Progenitor cell of endocrine pancreas (in vitro differentiated cells): ENCODE measurements around the gene RTP5. TPM values are rescaled to one million over a fixed set of nuclear protein-coding genes. Genes with fewer than 3 reads are reported as not detected.

Experiments
- DNase-seq: peaks from one replicate; pipeline ENCODE4 v3.0.0; 2021; ENCODE audit warnings: low spot score; ENCODE audit not compliant: unreplicated experiment
- H3K27ac Mint-ChIP-seq: 2 replicates; pipeline ENCODE4 v1.8.0; 2021; ENCODE audit warnings: mild to moderate bottlenecking, moderate library complexity, mixed read lengths
- H3K27me3 Mint-ChIP-seq: 2 replicates; pipeline ENCODE4 v1.8.0; 2021; ENCODE audit warnings: mixed read lengths
- H3K36me3 Mint-ChIP-seq: 2 replicates; pipeline ENCODE4 v1.8.0; 2022; ENCODE audit warnings: mixed read lengths; ENCODE audit not compliant: insufficient read depth
- H3K4me1 Mint-ChIP-seq: 2 replicates; pipeline ENCODE4 v1.8.0; 2021; ENCODE audit warnings: low read depth, mixed read lengths
- H3K4me3 Mint-ChIP-seq: 2 replicates; pipeline ENCODE4 v1.8.0; 2021; ENCODE audit warnings: low read depth, mild to moderate bottlenecking, moderate library complexity, mixed read lengths
- H3K9me3 Mint-ChIP-seq: 2 replicates; pipeline ENCODE4 v1.8.0; 2021; ENCODE audit warnings: low read depth, mixed read lengths
- CTCF ChIP-seq: fragments of 200-600 bp; sonication (generic); IDR thresholded peaks from one replicate; pipeline ENCODE4 v1.5.0; 2021; ENCODE audit warnings: antibody characterized with exemption, mild to moderate bottlenecking; ENCODE audit not compliant: unreplicated experiment
- total RNA-seq: library from RNA; stranded (reverse); gene quantifications from 2 replicates; pipeline ENCODE4 v1.2.1, GENCODE V29; 2021

RTP5 gene
- total RNA-seq, 1 donor from 2014 or later, result not detected

DNA sequence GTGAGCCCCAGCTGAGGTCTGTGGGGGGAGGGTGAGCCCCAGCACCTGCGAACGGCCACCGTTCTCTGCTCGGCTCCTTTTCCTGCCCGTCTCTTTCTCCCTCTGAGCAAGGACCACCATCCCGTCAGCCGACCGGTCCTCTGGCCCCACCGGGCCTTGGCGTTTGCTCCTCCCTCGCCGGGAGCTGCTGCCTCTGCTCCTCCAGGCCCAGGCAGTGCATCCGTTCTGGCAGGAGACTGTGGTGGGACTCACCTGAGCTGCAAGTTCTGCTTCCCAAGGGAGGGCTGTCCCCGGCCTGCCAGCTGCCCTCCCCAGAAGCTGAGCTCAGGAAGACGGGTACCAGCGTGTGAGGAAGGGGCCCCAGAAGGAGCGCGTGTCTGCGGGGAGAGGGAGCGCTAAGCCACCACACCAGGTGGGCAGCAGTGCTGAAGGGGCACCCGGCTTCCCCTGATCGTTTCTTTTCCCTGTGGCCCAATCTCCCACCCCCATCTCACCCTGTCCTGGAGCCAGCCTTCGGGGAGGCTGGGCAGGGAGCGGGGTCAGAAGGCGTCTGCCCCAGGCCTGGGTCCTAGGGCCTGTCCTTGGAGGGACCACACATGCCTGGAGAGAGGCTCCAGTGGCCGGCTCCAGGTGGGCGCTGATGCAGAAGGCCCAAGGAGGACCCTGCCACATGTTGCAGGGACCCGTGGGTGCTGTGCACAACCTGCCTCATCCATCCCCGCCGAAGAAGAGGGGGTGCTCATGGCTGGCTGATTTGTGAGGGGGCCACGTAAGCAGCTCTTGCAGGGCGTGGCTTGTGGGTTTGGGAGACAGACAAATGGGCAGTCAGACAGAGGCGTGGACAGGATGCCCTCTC is 2.5 kb upstream of the RTP5 start:
- Mint-ChIP-seq H3K4me1 (no peaks in the 10 kb centered on the region), H3K9me3 (peaks cover 3% of the 10 kb centered on the region), H3K36me3 (no peaks in the 10 kb centered on the region), H3K4me3 (no peak overlapping the region), H3K27me3 (peaks cover 30% of the 10 kb centered on the region), H3K27ac (no peak overlapping the region)
- no peak for TF ChIP-seq CTCF
- no peak for DNase-seq

DNA sequence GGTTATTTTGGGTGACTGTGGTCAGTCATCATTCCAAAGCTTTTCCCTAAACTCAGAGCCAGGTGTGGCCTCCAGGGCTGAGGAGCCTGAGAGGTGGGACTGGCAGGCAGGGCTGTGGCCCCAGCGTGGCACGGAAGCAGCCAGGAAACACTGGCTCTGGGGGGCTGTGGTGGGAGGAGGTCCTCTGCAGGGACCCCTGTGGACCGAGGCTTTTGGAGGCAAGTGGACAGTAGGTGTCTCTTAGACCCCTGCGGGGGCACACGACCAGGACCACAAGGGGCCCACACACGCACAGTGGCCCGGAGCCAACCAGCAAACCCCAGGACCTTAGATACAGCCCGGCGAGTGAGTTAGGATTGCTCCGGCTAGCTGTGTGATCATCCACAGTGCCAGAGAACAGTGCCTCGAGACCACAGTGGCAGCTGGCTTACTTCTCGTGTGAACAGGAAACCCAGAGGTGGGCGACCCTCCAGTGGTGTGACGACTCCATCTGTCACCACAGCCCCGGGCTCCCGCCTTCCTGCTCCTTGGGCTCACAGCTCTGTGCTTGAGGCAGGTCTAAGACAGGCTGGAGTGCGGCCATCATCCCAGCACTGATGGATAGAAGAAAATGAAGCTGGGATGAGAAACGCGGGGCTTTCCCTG is 1.6 kb upstream of the RTP5 start:
- TF ChIP-seq CTCF, result no peak
- Mint-ChIP-seq H3K9me3 (peaks cover 3% of the 10 kb centered on the region), H3K27me3 (peaks cover 29% of the 10 kb centered on the region), H3K27ac (no peak overlapping the region), H3K36me3 (no peaks in the 10 kb centered on the region), H3K4me1 (no peaks in the 10 kb centered on the region), H3K4me3 (no peak overlapping the region)
- no peak for DNase-seq

GRCh38 chr2:241868661-241869081 is 858 bp upstream of the RTP5 start:
- peaks cover 3% of the 10 kb centered on the region for H3K9me3 Mint-ChIP-seq
- no peak for TF ChIP-seq CTCF
- H3K4me1 Mint-ChIP-seq, result no peaks in the 10 kb centered on the region
- no peak overlapping the region for H3K27ac Mint-ChIP-seq
- no peaks in the 10 kb centered on the region for H3K36me3 Mint-ChIP-seq
- peaks cover 26% of the 10 kb centered on the region for H3K27me3 Mint-ChIP-seq
- no peak for DNase-seq
- no peak overlapping the region for H3K4me3 Mint-ChIP-seq

DNA sequence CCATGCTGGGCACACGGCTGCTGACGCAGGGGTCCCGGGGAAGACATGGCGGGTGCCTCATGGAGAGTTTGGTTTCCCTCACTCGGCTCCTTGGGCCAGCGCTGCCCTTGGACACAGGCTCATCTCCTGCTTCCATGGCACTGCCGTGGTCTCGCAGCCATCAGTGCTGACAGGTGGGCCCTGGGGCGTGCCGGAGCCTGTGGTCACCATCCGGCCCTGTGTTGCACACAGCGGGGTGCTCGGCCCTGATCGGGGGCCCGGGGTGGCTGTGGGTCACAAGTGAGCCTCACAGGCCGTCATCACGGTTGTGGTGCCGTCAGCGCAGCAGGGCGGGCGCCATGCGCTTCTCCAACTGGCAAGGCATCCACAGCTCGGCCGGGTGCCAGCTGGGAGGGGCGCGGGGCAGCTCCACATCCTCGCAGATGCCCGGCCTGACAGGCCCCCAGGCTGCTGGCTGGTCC is 582 bp downstream of the RTP5 start:
- Mint-ChIP-seq H3K27me3 (peaks cover 16% of the 10 kb centered on the region), H3K9me3 (no peaks in the 10 kb centered on the region), H3K4me1 (no peaks in the 10 kb centered on the region), H3K4me3 (no peak overlapping the region), H3K36me3 (no peaks in the 10 kb centered on the region), H3K27ac (no peak overlapping the region)
- no peak for DNase-seq
- no peak for TF ChIP-seq CTCF

DNA sequence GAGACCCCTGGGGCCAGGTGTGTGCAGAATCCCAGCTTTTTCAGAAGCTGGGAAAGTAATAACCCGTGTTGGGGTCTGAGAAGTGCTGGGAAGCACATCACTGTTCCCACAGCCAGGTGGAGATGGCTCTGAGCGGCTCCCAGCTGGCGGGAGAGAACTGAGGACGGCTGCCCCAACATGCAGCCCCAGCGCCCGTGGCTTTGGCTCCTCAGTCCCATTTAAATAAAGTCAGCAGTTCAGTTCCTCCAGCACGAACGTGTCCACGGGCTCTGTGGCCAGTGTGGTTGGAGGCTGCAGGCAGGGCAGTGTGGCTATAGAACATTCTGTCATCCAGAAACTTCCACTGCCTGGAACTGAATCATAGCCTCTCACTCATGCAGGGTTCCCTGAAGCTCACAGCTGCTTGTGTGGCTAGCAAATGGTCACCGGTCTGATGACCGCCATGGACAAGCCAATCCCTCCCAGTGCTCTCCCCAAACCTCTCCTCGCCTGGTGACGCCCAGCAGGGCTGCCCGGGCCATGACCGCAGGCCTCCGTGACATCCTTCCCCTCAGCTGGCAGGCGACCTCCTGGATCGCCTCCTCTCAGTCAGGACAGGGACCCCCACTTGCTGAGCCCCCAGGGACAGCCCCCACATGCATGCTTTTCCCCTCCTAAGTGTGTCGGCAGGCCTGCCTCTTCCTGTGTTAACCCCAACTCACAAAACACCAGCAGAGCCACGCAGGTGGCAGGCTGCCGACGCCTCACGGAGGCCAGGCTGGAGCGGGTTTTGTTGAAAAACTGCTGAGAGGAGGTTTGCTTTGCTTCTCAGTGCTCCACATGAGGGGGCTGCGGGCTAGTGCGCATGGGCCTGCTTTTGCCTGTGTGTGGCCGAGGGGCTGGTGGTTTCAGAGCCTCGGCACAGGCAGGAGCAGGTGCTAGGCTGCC is 1.3 kb downstream of the RTP5 start:
- no peak for DNase-seq
- TF ChIP-seq CTCF, result no peak
- Mint-ChIP-seq H3K4me1 (no peaks in the 10 kb centered on the region), H3K9me3 (peaks cover 5% of the 10 kb centered on the region), H3K4me3 (no peak overlapping the region), H3K36me3 (no peaks in the 10 kb centered on the region), H3K27me3 (peaks cover 8% of the 10 kb centered on the region), H3K27ac (no peak overlapping the region)
